ENCODE measurements around the gene CARD19.

Gene CARD19

GRCh38 chr9:93064392-93065134 lies 31.5 kb upstream of the CARD19 start:
- peak; percentile 82 for DNase-seq

- DNase-seq = no peak
Observed at GRCh38 chr9:93065135-93065720, 30.8 kb upstream of the CARD19 start.

- DNase-seq = no peak
Observed at GRCh38 chr9:93066978-93067603, 28.9 kb upstream of the CARD19 start.

GRCh38 chr9:93068956-93069355 lies 27.1 kb upstream of the CARD19 start:
- DNase-seq = no peak

GRCh38 chr9:93071464-93071863 lies 24.6 kb upstream of the CARD19 start:
- no peak for DNase-seq

- DNase-seq = no peak
Observed at GRCh38 chr9:93072383-93072795, 23.6 kb upstream of the CARD19 start.

GRCh38 chr9:93076101-93076791 lies 19.8 kb upstream of the CARD19 start:
- DNase-seq = no peak

- no peak for DNase-seq
Observed at GRCh38 chr9:93076792-93077128, 19.3 kb upstream of the CARD19 start.

- no peak for DNase-seq
Observed at GRCh38 chr9:93077367-93077766, 18.6 kb upstream of the CARD19 start.

GRCh38 chr9:93077811-93078210 lies 18.2 kb upstream of the CARD19 start:
- DNase-seq = no peak

GRCh38 chr9:93079371-93079770 lies 16.6 kb upstream of the CARD19 start:
- DNase-seq = no peak

GRCh38 chr9:93080406-93080805 lies 15.6 kb upstream of the CARD19 start:
- DNase-seq = no peak

GRCh38 chr9:93081081-93081529 lies 14.9 kb upstream of the CARD19 start:
- DNase-seq = no peak

GRCh38 chr9:93081931-93082330 lies 14.1 kb upstream of the CARD19 start:
- no peak for DNase-seq

- no peak for DNase-seq
Observed at GRCh38 chr9:93082841-93083411, 13.1 kb upstream of the CARD19 start.

- no peak for DNase-seq
Observed at GRCh38 chr9:93083592-93084470, 12.2 kb upstream of the CARD19 start.

- no peak for DNase-seq
Observed at GRCh38 chr9:93084471-93084881, 11.5 kb upstream of the CARD19 start.

GRCh38 chr9:93085676-93086075 lies 10.3 kb upstream of the CARD19 start:
- no peak for DNase-seq

GRCh38 chr9:93086447-93087224 lies 9.4 kb upstream of the CARD19 start:
- no peak for DNase-seq

GRCh38 chr9:93087971-93088655 lies 7.9 kb upstream of the CARD19 start:
- DNase-seq = no peak

GRCh38 chr9:93088656-93089015 lies 7.4 kb upstream of the CARD19 start:
- DNase-seq = no peak
